Endothelial cell of umbilical vein (primary cell): ENCODE data around the gene MRPL32. TPM values are rescaled to one million over a fixed set of nuclear protein-coding genes. Genes with fewer than 3 reads are reported as not detected.

Source experiments
- BruUV-seq: library from RNA; stranded (reverse); fragments of 400-500 nt; replicated peaks from 2 replicates; lab custom pipeline; 2021; lab: Mats Ljungman, UMichigan
- CTCF ChIA-PET: fragments of 300-600, 350-600 bp; sonication (Branson Sonifier 250); formaldehyde crosslinking; loops from one replicate; lab custom pipeline; 2021; ENCODE audit warnings: antibody characterized with exemption, inconsistent platforms; lab: Charles Lee
- POLR2A ChIA-PET: fragments of 300-600, 350-600 bp; sonication (Branson Sonifier 250); formaldehyde crosslinking; loops from one replicate; lab custom pipeline; 2021; ENCODE audit warnings: antibody characterized with exemption, inconsistent platforms; lab: Charles Lee
- DNase-seq: peaks from one replicate; pipeline ENCODE4 v3.0.0-alpha.2; 2011; ENCODE audit warnings: low read depth, low spot score
- FAIRE-seq: peaks from 2 replicates; lab custom pipeline; 2011; peaks lifted over from hg19 to GRCh38; lab: Jason Lieb, UNC
- H2AFZ ChIP-seq: 2 replicates; pipeline ENCODE4 v1.6.0; 2012; ENCODE audit warnings: low read depth, low read length, control low read depth, inconsistent platforms
- H3K27ac ChIP-seq: 2 replicates; pipeline ENCODE4 v1.5.1; 2011; ENCODE audit warnings: low read depth, mild to moderate bottlenecking, control low read depth, low read length, moderate library complexity; ENCODE audit not compliant: insufficient read depth
- H3K27me3 ChIP-seq, 2 experiments: 2 replicates each; pipeline versions ENCODE4 v1.6.0 to v1.6.1; 2011; ENCODE audit warnings: low read length in 2 of 2, mixed read lengths in 1 of 2; ENCODE audit not compliant: control insufficient read depth in 2 of 2, insufficient read depth in 2 of 2
- H3K36me3 ChIP-seq, 2 experiments: 2 replicates in 1 of 2; 3 replicates in 1 of 2; pipeline ENCODE4 v1.5.1; 2011; ENCODE audit warnings: low read length in 2 of 2, mild to moderate bottlenecking in 1 of 2, moderate library complexity in 1 of 2; ENCODE audit not compliant: control insufficient read depth in 2 of 2, insufficient read depth in 2 of 2; ENCODE audit errors: extremely low read depth in 1 of 2
- H3K4me1 ChIP-seq: 3 replicates; pipeline ENCODE4 v1.5.1; 2011; ENCODE audit warnings: mild to moderate bottlenecking, low read length; ENCODE audit not compliant: control insufficient read depth, insufficient read depth; ENCODE audit errors: extremely low read depth
- H3K4me2 ChIP-seq: 2 replicates; pipeline ENCODE4 v1.6.1; 2011; ENCODE audit warnings: low read length, control low read depth, mixed read lengths; ENCODE audit not compliant: insufficient read depth
- H3K4me3 ChIP-seq, 3 experiments: fragments of 200-600 bp in 1 of 3; sonication (generic), shearing (Covaris generic) in 1 of 3; replicated peaks in 1 of 3; 2 replicates each; pipeline ENCODE4 v1.5.1; 2011 to 2016; ENCODE audit warnings: control low read depth in 3 of 3, low read length in 3 of 3, mild to moderate bottlenecking in 2 of 3, inconsistent platforms in 1 of 3, low read depth in 1 of 3, moderate library complexity in 1 of 3; ENCODE audit not compliant: insufficient read depth in 1 of 3
- H3K79me2 ChIP-seq: 2 replicates; pipeline ENCODE4 v1.6.0; 2012; ENCODE audit warnings: low read length, inconsistent platforms; ENCODE audit not compliant: control insufficient read depth, insufficient read depth
- H3K9ac ChIP-seq: replicated peaks from 2 replicates; pipeline ENCODE3; 2011; ENCODE audit warnings: low read length, control low read depth; ENCODE audit not compliant: insufficient read depth; ENCODE audit errors: extremely low read depth
- H3K9me1 ChIP-seq: replicated peaks from 3 replicates; pipeline ENCODE4 v1.6.0; 2011; ENCODE audit warnings: mild to moderate bottlenecking, low read length; ENCODE audit not compliant: control insufficient read depth, insufficient read depth; ENCODE audit errors: extremely low read depth
- H3K9me3 ChIP-seq: replicated peaks from 2 replicates; pipeline ENCODE4 v1.5.1; 2012; ENCODE audit warnings: low read length, inconsistent platforms; ENCODE audit not compliant: control insufficient read depth, insufficient read depth
- H4K20me1 ChIP-seq: replicated peaks from 2 replicates; pipeline ENCODE3; 2011; ENCODE audit warnings: mild to moderate bottlenecking, low read length; ENCODE audit not compliant: control insufficient read depth, insufficient read depth; ENCODE audit errors: extremely low read depth
- CTCF ChIP-seq, 2 donors: IDR thresholded peaks; 1 replicate in 1 of 2; 2 replicates in 1 of 2; pipeline ENCODE4 v1.5.1; 2011; ENCODE audit warnings: low read length in 2 of 2, mild to moderate bottlenecking in 2 of 2, moderate library complexity in 2 of 2, control low read depth in 1 of 2, inconsistent platforms in 1 of 2, low read depth in 1 of 2; ENCODE audit not compliant: insufficient read depth in 1 of 2; ENCODE audit errors: extremely low read depth in 1 of 2
- EZH2 ChIP-seq: IDR thresholded peaks from 2 replicates; pipeline ENCODE4 v1.6.1; 2012; ENCODE audit warnings: borderline replicate concordance, low read depth, mild to moderate bottlenecking, moderate library complexity, low read length, inconsistent platforms; ENCODE audit not compliant: severe bottlenecking
- FOS ChIP-seq: IDR thresholded peaks from 2 replicates; pipeline ENCODE4 v1.6.1; 2011; ENCODE audit warnings: mild to moderate bottlenecking, low read length, moderate library complexity, borderline replicate concordance; ENCODE audit not compliant: insufficient read depth
- GATA2 ChIP-seq: IDR thresholded peaks from 2 replicates; pipeline ENCODE4 v1.7.0; 2011; ENCODE audit warnings: low read depth, mild to moderate bottlenecking, moderate library complexity, mixed read lengths, low read length; ENCODE audit not compliant: insufficient read length, insufficient read depth
- JUN ChIP-seq: IDR thresholded peaks from 2 replicates; pipeline ENCODE4 v1.6.1; 2011; ENCODE audit warnings: borderline replicate concordance, low read depth; ENCODE audit not compliant: insufficient read length, insufficient read depth
- MAX ChIP-seq: IDR thresholded peaks from 2 replicates; pipeline ENCODE4 v1.6.1; 2011; ENCODE audit not compliant: insufficient read depth, insufficient read length
- MYC ChIP-seq: IDR thresholded peaks from one replicate; pipeline ENCODE4 v1.6.1; 2011; ENCODE audit warnings: mild to moderate bottlenecking, low read depth, low read length
- POLR2A ChIP-seq: IDR thresholded peaks from 2 replicates; pipeline ENCODE4 v1.6.1; 2012; ENCODE audit warnings: low read depth, mild to moderate bottlenecking, control low read depth, low read length
- POLR2AphosphoS5 ChIP-seq: IDR thresholded peaks from 2 replicates; pipeline ENCODE4 v1.6.1; 2012; ENCODE audit warnings: low read depth, mild to moderate bottlenecking, control low read depth, low read length, moderate library complexity; ENCODE audit not compliant: insufficient read depth
- dilution Hi-C: fragments of 300-500 bp; cut with MboI; formaldehyde crosslinking; loops from one replicate; pipeline ENCODE4 v1.15.0; 2019; ENCODE audit warnings: low sequenced_read_pairs; ENCODE audit not compliant: extremely low pct_ligation_motif_present
- intact Hi-C: fragments of 100-400 bp; cut with micrococcal nuclease; formaldehyde crosslinking; loops from one replicate; pipeline ENCODE4 v1.10.0; 2022
- polyA plus RNA-seq, 4 experiments: library from polyadenylated mRNA; depleted of rRNA in 3 of 4; stranded (reverse) in 3 of 4; unstranded in 1 of 4; fragments of >200 nt; gene quantifications; 2 replicates each; pipeline versions ENCODE4 v1.2.1 to v1.2.3, GENCODE V29; 2011 to 2012; ENCODE audit warnings: missing spikeins in 1 of 4
- total RNA-seq: library from RNA; stranded (reverse); gene quantifications from 2 replicates; pipeline ENCODE4 v1.2.3, GENCODE V29; 2021

Gene MRPL32
- total and polyA plus RNA-seq, 2 donors (not counting 3 experiments of a cell fraction or from before 2014, with no cell fraction given): 39.9 to 62.2 TPM

- dilution Hi-C loops (no loop called here), intact Hi-C loops (loop anchor here (1.0 to 2.0 kb wide), 3 partner anchors 21 to 675 kb away; partner anchors contain the start of genes GLI3, MRPL32 and PSMA2)
- Histone ChIP-seq H3K27me3 (no peaks in the 10 kb centered on the region), H3K27ac (peak within 1 kb of the TSS; percentile 33), H3K9me1 (no peaks in the 10 kb centered on the region), H3K9me3 (no peaks in the 10 kb centered on the region), H3K4me2 (peak within 1 kb of the TSS; percentile 94), H3K4me3 (peak within 1 kb of the TSS; percentile 68 to 94 (median 92)), H3K9ac (peak within 1 kb of the TSS; percentile 79), H3K79me2 (no peaks in the 10 kb centered on the region), H2AFZ (peak within 1 kb of the TSS; percentile 90), H4K20me1 (no peaks in the 10 kb centered on the region), H3K36me3 (peaks cover under 1 to 3% of the 10 kb centered on the region in 2 experiments), H3K4me1 (peaks cover 33% of the 10 kb centered on the region)
- ChIA-PET POLR2A (no interaction called here), CTCF (interaction anchor here (0.8 to 1.4 kb wide), 3 partner anchors 19 to 29 kb away, joined by 3 to 4 read pairs (median 3); partner anchors contain the start of genes MRPL32 and PSMA2)
- peak; percentile 92 for TF ChIP-seq MAX
- TF ChIP-seq POLR2AphosphoS5: peak; percentile 85
- peak; percentile 60 for TF ChIP-seq POLR2A
- TF ChIP-seq JUN: no peak
- DNase-seq (peak; percentile 95), FAIRE-seq (peak; percentile 82)
- no TSS peak for BruUV-seq
Measured at GRCh38 chr7:42911454-42912447, 20.4 kb upstream of the MRPL32 start, which contains the start of gene C7orf25. Gene C7orf25 (minus strand): TSS chr7:42912070. CDS start chr7:42910900, 1,170 bp downstream.

GRCh38 chr7:42913591-42913990 is 18.6 kb upstream of the MRPL32 start:
- Histone ChIP-seq H3K9me1 (no peaks in the 10 kb centered on the region), H3K4me1 (peaks cover 33% of the 10 kb centered on the region), H3K36me3 (peaks cover 5 to 6% of the 10 kb centered on the region in 2 experiments), H3K9me3 (no peaks in the 10 kb centered on the region), H3K9ac (no peak overlapping the region), H3K27ac (peak overlapping the region; percentile 63), H2AFZ (no peak overlapping the region), H3K4me3 (no peak overlapping the region), H4K20me1 (no peaks in the 10 kb centered on the region), H3K27me3 (no peaks in the 10 kb centered on the region), H3K79me2 (no peaks in the 10 kb centered on the region), H3K4me2 (no peak overlapping the region)
- FAIRE-seq (no peak), DNase-seq (no peak)
- TF ChIP-seq FOS (no peak), CTCF (IDR thresholded peaks at IDR 0.05; ENCODE audit: extremely low read depth in 1 of 2, insufficient read depth in 1 of 2, low read depth in 1 of 2, low read length in 2 of 2) (no peak), JUN (no peak), EZH2 (no peak), MAX (no peak), POLR2AphosphoS5 (no peak), POLR2A (no peak), MYC (no peak), GATA2 (no peak)
- POLR2A ChIA-PET: no interaction called here
- dilution Hi-C loops: no loop called here
- BruUV-seq: no TSS peak
- CTCF ChIA-PET: interaction anchor here (2.1 to 3.1 kb wide), 2 partner anchors 19 to 28 kb away, joined by 9 to 10 read pairs; partner anchors contain the start of genes MRPL32 and PSMA2
- intact Hi-C loops: no loop called here
